Endodermal cell (in vitro differentiated cells): Measurements from ENCODE around the gene LPP. TPM values are rescaled to one million over a fixed set of nuclear protein-coding genes. Genes with fewer than 3 reads are reported as not detected.

Experiments used
- DNase-seq: peaks from one replicate; pipeline ENCODE4 v3.0.0-alpha.2; 2017
- H3K27ac ChIP-seq: 2 replicates; pipeline ENCODE4 v1.5.1; 2013; ENCODE audit warnings: mild to moderate bottlenecking, low read depth, low read length, moderate library complexity
- H3K27me3 ChIP-seq: 2 replicates; pipeline ENCODE4 v1.6.1; 2013; ENCODE audit warnings: mild to moderate bottlenecking, low read length, moderate library complexity; ENCODE audit not compliant: insufficient read depth, control insufficient read depth, poor library complexity, severe bottlenecking
- H3K36me3 ChIP-seq: 2 replicates; pipeline ENCODE4 v1.7.0; 2013; ENCODE audit warnings: mild to moderate bottlenecking, low read length, moderate library complexity; ENCODE audit not compliant: control insufficient read depth, insufficient read depth
- H3K4me1 ChIP-seq: one replicate; pipeline ENCODE4 v1.7.0; 2013; ENCODE audit warnings: low read length; ENCODE audit not compliant: control insufficient read depth, insufficient read depth
- H3K4me3 ChIP-seq: 2 replicates; pipeline ENCODE4 v1.5.1; 2013; ENCODE audit warnings: mild to moderate bottlenecking, low read length, moderate library complexity
- H3K9ac ChIP-seq: 2 replicates; pipeline ENCODE4 v1.6.1; 2013; ENCODE audit warnings: mild to moderate bottlenecking, low read length, moderate library complexity; ENCODE audit not compliant: poor library complexity, severe bottlenecking; ENCODE audit errors: extremely low read depth
- H3K9me3 ChIP-seq: 2 replicates; pipeline ENCODE4 v1.6.1; 2013; ENCODE audit warnings: mild to moderate bottlenecking, low read length, moderate library complexity; ENCODE audit not compliant: control insufficient read depth
- H3K27ac Mint-ChIP-seq: 2 replicates; pipeline ENCODE4 v1.8.0; 2020; ENCODE audit warnings: mixed read lengths
- H3K27me3 Mint-ChIP-seq: 2 replicates; pipeline ENCODE4 v1.8.0; 2021; ENCODE audit warnings: mild to moderate bottlenecking, mixed read lengths; ENCODE audit not compliant: insufficient read depth
- H3K36me3 Mint-ChIP-seq: 2 replicates; pipeline ENCODE4 v1.8.0; 2020; ENCODE audit warnings: low read depth, mixed read lengths
- H3K4me1 Mint-ChIP-seq: 2 replicates; pipeline ENCODE4 v1.8.0; 2020; ENCODE audit warnings: mixed read lengths
- H3K4me3 Mint-ChIP-seq: 2 replicates; pipeline ENCODE4 v1.8.0; 2020; ENCODE audit warnings: mild to moderate bottlenecking, moderate library complexity, mixed read lengths
- H3K9me3 Mint-ChIP-seq: 2 replicates; pipeline ENCODE4 v1.8.0; 2020; ENCODE audit warnings: mild to moderate bottlenecking, mixed read lengths
- WGBS, 2 experiments: methylation state at CpG; one replicate each; pipeline versions ENCODE4 v1.1.5 to v1.1.7; 2013; ENCODE audit warnings: missing lambda C conversion rate in 2 of 2, mixed read lengths in 1 of 2; ENCODE audit not compliant: insufficient coverage in 1 of 2, insufficient read length in 1 of 2; 5-methylcytosine and 5-hydroxymethylcytosine counted together
- total RNA-seq, 2 donors: library from RNA; stranded (reverse); fragmentation: NEBNext Ultra II Directional in 1 of 2; extraction: Animal tissue kit (Norgen Biotek cat#: 25700) in 1 of 2; gene quantifications; 2 replicates in 1 of 2; 3 replicates in 1 of 2; pipeline ENCODE4 v1.2.1, GENCODE V29; 2021
- TF ChIP-seq, protein P1 (sequence below): fragments of 200-600 bp; sonication (generic); conservative IDR thresholded peaks from 2 replicates; pipeline ENCODE4 v1.5.0; 2021; ENCODE audit warnings: antibody characterized with exemption, mild to moderate bottlenecking

The LPP gene
- total RNA-seq, 2 donors from 2014 or later: 78.0 to 105 TPM

DNA sequence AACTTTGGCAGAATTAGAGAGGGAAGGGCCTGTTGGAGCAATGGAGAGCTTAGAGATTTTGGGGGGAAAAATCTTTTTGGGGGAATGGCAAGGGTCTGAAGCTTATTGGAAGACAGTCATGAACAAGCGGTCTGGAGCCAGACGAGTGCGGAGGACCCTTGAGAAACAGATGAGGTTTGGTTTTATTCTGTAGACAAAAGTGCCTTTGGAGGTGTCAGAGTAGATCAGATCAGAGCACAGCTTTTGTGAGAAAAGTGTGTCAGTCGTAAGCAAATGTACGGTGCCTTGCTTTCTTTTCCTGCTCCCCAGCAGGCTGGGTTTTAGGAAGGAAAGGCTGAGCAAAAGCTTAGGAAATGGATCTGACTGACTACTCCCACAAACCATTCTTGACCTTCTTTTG is 781.0 kb downstream of the LPP start:
- H3K9me3 Mint-ChIP-seq: no peaks in the 10 kb centered on the region
- H3K27ac ChIP-seq: no peak overlapping the region
- no peak overlapping the region for H3K4me3 ChIP-seq
- H3K4me1 ChIP-seq: no peaks in the 10 kb centered on the region
- no peaks in the 10 kb centered on the region for H3K27me3 Mint-ChIP-seq
- 90 to 93% methylated on average over 4 to 5 of the region's 5 CpGs for WGBS, 2 experiments
- H3K4me3 Mint-ChIP-seq: no peak overlapping the region
- TF ChIP-seq, protein P1, sequence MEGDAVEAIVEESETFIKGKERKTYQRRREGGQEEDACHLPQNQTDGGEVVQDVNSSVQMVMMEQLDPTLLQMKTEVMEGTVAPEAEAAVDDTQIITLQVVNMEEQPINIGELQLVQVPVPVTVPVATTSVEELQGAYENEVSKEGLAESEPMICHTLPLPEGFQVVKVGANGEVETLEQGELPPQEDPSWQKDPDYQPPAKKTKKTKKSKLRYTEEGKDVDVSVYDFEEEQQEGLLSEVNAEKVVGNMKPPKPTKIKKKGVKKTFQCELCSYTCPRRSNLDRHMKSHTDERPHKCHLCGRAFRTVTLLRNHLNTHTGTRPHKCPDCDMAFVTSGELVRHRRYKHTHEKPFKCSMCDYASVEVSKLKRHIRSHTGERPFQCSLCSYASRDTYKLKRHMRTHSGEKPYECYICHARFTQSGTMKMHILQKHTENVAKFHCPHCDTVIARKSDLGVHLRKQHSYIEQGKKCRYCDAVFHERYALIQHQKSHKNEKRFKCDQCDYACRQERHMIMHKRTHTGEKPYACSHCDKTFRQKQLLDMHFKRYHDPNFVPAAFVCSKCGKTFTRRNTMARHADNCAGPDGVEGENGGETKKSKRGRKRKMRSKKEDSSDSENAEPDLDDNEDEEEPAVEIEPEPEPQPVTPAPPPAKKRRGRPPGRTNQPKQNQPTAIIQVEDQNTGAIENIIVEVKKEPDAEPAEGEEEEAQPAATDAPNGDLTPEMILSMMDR: no peak
- H3K9me3 ChIP-seq: no peaks in the 10 kb centered on the region
- DNase-seq: no peak
- no peaks in the 10 kb centered on the region for H3K36me3 Mint-ChIP-seq
- no peak overlapping the region for H3K9ac ChIP-seq
- no peaks in the 10 kb centered on the region for H3K27me3 ChIP-seq
- H3K4me1 Mint-ChIP-seq: no peaks in the 10 kb centered on the region
- no peaks in the 10 kb centered on the region for H3K36me3 ChIP-seq
- H3K27ac Mint-ChIP-seq: no peak overlapping the region

DNA sequence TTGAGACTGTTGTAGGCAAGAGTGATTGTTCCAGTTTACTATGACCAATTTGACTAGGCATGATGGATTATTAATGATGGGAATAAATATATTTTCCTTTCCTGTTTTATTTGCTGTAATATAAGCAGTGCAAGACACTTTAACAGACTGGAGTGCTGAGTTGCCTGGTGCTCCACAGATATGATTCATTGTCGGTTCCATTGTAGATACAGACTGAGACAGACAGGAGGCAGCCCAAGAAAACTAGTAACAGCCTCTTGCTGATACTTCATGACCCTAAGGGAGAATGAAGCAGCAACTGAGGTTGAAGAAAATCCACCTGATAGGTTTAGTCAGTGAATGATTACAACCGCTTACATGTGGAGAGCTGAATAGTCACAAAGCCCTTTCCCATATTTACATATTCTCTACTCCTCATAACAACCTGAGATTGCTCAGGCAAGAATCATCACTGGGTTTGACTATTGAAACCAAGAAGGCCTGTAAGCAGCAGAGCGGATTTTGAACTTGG is 782.7 kb downstream of the LPP start:
- Histone ChIP-seq H3K36me3 (no peaks in the 10 kb centered on the region), H3K27me3 (no peaks in the 10 kb centered on the region), H3K4me1 (no peaks in the 10 kb centered on the region), H3K4me3 (no peak overlapping the region), H3K27ac (no peak overlapping the region), H3K9me3 (no peaks in the 10 kb centered on the region), H3K9ac (no peak overlapping the region)
- no peak for DNase-seq
- H3K4me3 Mint-ChIP-seq: no peak overlapping the region
- no peak overlapping the region for H3K27ac Mint-ChIP-seq
- no peaks in the 10 kb centered on the region for H3K36me3 Mint-ChIP-seq
- TF ChIP-seq, protein P1: no peak
- no peaks in the 10 kb centered on the region for H3K9me3 Mint-ChIP-seq
- no peaks in the 10 kb centered on the region for H3K4me1 Mint-ChIP-seq
- no peaks in the 10 kb centered on the region for H3K27me3 Mint-ChIP-seq
- 85% methylated on average over 2 to 3 of the region's 3 CpGs for WGBS, 2 experiments

DNA sequence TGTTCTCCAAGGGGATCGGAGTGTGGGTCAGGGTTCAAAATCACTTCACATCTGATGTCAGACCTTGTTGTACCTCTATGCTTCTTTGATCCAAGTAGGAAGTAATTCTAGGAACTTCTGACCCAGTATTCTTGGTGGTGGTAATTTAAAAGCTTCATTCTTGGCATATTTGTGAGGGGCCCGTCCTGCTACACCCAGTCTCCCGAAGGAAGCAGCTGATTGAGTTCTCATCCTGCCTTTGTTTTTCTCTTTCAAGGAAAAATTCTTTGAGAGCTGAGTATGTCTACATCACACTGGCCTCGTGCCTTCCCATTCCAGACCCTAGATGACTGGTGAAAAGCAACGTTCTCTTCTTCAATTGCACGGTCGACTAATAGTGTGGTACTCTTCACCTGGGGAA is 783.4 kb downstream of the LPP start:
- H3K27me3 Mint-ChIP-seq: no peaks in the 10 kb centered on the region
- H3K4me3 Mint-ChIP-seq: no peak overlapping the region
- Histone ChIP-seq H3K9ac (no peak overlapping the region), H3K4me1 (no peaks in the 10 kb centered on the region), H3K27me3 (no peaks in the 10 kb centered on the region), H3K9me3 (no peaks in the 10 kb centered on the region), H3K27ac (no peak overlapping the region), H3K36me3 (no peaks in the 10 kb centered on the region), H3K4me3 (no peak overlapping the region)
- 83 to 86% methylated on average over 6 to 7 of the region's 7 CpGs for WGBS, 2 experiments
- no peaks in the 10 kb centered on the region for H3K36me3 Mint-ChIP-seq
- H3K4me1 Mint-ChIP-seq: no peaks in the 10 kb centered on the region
- no peak overlapping the region for H3K27ac Mint-ChIP-seq
- DNase-seq: no peak
- H3K9me3 Mint-ChIP-seq: no peaks in the 10 kb centered on the region
- TF ChIP-seq, protein P1: no peak
